ENCODE measurements around the gene ATXN7. TPM values are rescaled to one million over a fixed set of nuclear protein-coding genes. Genes with fewer than 3 reads are reported as not detected.

The ATXN7 gene
- total and polyA plus RNA-seq, 7 donors, result 2.4 to 27.2 (median 16.2) TPM

- intact Hi-C loops (cut with DNase I), result no loop called here
- H3K27me3 ChIP-seq (ENCODE audit: insufficient read depth in 3 of 3, low read length in 2 of 3), result no peaks in the 10 kb centered on the region
Observed at GRCh38 chr3:63849175-63849574, 14.5 kb upstream of the ATXN7 start.

DNA sequence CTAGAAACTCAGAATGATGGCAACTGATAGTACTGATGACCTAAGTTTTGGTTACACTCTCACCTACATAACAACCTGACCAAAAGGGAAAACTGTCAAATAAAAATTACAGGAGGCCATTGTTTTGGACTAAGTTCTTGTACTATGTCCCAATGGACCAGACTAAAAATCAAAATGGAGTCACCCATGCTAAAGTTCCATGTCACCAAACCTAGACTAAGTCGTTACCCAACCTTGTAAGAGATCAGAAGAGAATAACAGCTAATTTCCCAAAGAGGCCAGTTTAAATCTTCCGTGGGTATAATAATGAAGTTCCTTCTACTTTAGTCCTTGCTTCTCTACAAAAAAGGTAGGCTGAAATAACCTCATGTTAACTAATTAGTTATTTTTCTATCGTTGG is 12.4 kb upstream of the ATXN7 start:
- Histone ChIP-seq H3K4me1 (no peaks in the 10 kb centered on the region), H3K9me3 (no peaks in the 10 kb centered on the region), H3K27ac (no peak overlapping the region), H3K4me3 (no peak overlapping the region), H3K27me3 (ENCODE audit: insufficient read depth in 3 of 3, low read length in 2 of 3) (no peaks in the 10 kb centered on the region), H3K36me3 (ENCODE audit: insufficient read depth in 1 of 2, low read depth in 1 of 2) (peaks cover 0 to 2% of the 10 kb centered on the region in 2 donors)
- no peak for TF ChIP-seq CTCF (IDR thresholded peaks at IDR 0.05)
- 96 to 99% (median 98%) methylated on average over 3 of the region's 3 CpGs for WGBS, 3 donors
- DNase-seq (no peak), ATAC-seq (no peak)
- intact Hi-C loops (cut with DNase I), result no loop called here

More at GRCh38 chr3:63849175-63849574, 14.5 kb upstream of the ATXN7 start:
- no peak for TF ChIP-seq CTCF (IDR thresholded peaks at IDR 0.05)
- H3K27ac ChIP-seq, result no peak overlapping the region
- no peak for ATAC-seq
- no peak overlapping the region for H3K4me3 ChIP-seq
- peaks cover 0 to 2% of the 10 kb centered on the region in 2 donors for H3K36me3 ChIP-seq (ENCODE audit: insufficient read depth in 1 of 2, low read depth in 1 of 2)
- no peak for DNase-seq
- H3K9me3 ChIP-seq, result no peaks in the 10 kb centered on the region
- 81 to 85% (median 83%) methylated on average over 4 of the region's 4 CpGs for WGBS, 3 donors
- H3K4me1 ChIP-seq, result no peaks in the 10 kb centered on the region

DNA sequence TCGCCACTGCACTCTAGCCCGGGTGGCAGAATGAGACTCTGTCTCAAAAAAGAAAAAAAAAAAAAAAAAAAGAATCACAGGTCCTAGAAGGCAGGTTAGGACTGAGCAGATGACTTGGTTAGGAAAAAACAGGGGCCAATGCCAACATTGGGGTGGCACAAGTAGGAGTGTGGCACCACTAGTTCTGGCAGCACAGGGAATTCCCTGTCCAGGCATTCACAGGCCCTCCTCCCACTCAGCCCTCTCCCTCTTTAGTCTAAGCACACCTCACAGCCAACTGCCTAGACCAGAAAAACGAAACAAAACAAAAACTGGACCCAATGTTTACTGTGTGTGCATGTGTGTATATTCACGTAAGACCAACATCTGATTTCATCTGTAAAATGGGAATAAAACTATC is 10.6 kb upstream of the ATXN7 start:
- H3K9me3 ChIP-seq, result no peaks in the 10 kb centered on the region
- H3K4me1 ChIP-seq, result no peaks in the 10 kb centered on the region
- 90 to 96% (median 93%) methylated on average over 4 of the region's 4 CpGs for WGBS, 3 donors
- no peak for TF ChIP-seq CTCF (IDR thresholded peaks at IDR 0.05)
- ATAC-seq (no peak), DNase-seq (no peak)
- H3K27me3 ChIP-seq (ENCODE audit: insufficient read depth in 3 of 3, low read length in 2 of 3), result no peaks in the 10 kb centered on the region
- H3K36me3 ChIP-seq (ENCODE audit: insufficient read depth in 1 of 2, low read depth in 1 of 2), result peaks cover 0 to 2% of the 10 kb centered on the region in 2 donors
- H3K27ac ChIP-seq, result no peak overlapping the region
- intact Hi-C loops (cut with DNase I), result no loop called here
- no peak overlapping the region for H3K4me3 ChIP-seq

- Histone ChIP-seq H3K36me3 (ENCODE audit: insufficient read depth in 1 of 2, low read depth in 1 of 2) (peaks cover 0 to 2% of the 10 kb centered on the region in 2 donors), H3K9me3 (no peaks in the 10 kb centered on the region), H3K27ac (no peak overlapping the region), H3K4me3 (no peak overlapping the region), H3K4me1 (peaks cover 9% of the 10 kb centered on the region), H3K27me3 (ENCODE audit: insufficient read depth in 3 of 3, low read length in 2 of 3) (no peaks in the 10 kb centered on the region)
- ATAC-seq, result no peak
- no peak for DNase-seq
- no peak for TF ChIP-seq CTCF (IDR thresholded peaks at IDR 0.05)
- intact Hi-C loops (cut with DNase I), result no loop called here
- WGBS, 3 donors, result 51 to 67% (median 55%) methylated on average over 1 of the region's 1 CpG
Observed at GRCh38 chr3:63855333-63855940, 8.2 kb upstream of the ATXN7 start.

- Histone ChIP-seq H3K36me3 (ENCODE audit: insufficient read depth in 1 of 2, low read depth in 1 of 2) (peaks cover 0 to under 1% of the 10 kb centered on the region in 2 donors), H3K4me1 (peaks cover 13% of the 10 kb centered on the region), H3K27ac (no peak overlapping the region), H3K27me3 (ENCODE audit: insufficient read depth in 3 of 3, low read length in 2 of 3) (no peaks in the 10 kb centered on the region), H3K4me3 (no peak overlapping the region), H3K9me3 (no peaks in the 10 kb centered on the region)
- WGBS, 3 donors, result 89 to 96% (median 94%) methylated on average over 2 of the region's 2 CpGs
- DNase-seq, result no peak
- TF ChIP-seq CTCF (IDR thresholded peaks at IDR 0.05), result no peak
- no peak for ATAC-seq
- intact Hi-C loops (cut with DNase I), result no loop called here
Observed at GRCh38 chr3:63857311-63857710, 6.4 kb upstream of the ATXN7 start.

Measured in psoas muscle (tissue), 8 donors.